Suprapubic skin (tissue), 3 donors: ENCODE results near the gene KIF3C.

Source experiments
- EP300 ChIP-seq: sonication (generic); formaldehyde crosslinking; IDR thresholded peaks from one replicate; pipeline ENCODE4 v1.6.1; 2017; ENCODE audit warnings: antibody characterized with exemption
- TF ChIP-seq, protein P1 (sequence below), 2 donors: fragments of 200-600 bp in 1 of 2; fragments of 450-650 bp in 1 of 2; sonication (generic) in 1 of 2; IDR thresholded peaks; one replicate each; pipeline ENCODE4 v1.5.1; 2016 to 2019; ENCODE audit warnings: antibody characterized with exemption in 2 of 2, mild to moderate bottlenecking in 1 of 2, moderate library complexity in 1 of 2

DNA sequence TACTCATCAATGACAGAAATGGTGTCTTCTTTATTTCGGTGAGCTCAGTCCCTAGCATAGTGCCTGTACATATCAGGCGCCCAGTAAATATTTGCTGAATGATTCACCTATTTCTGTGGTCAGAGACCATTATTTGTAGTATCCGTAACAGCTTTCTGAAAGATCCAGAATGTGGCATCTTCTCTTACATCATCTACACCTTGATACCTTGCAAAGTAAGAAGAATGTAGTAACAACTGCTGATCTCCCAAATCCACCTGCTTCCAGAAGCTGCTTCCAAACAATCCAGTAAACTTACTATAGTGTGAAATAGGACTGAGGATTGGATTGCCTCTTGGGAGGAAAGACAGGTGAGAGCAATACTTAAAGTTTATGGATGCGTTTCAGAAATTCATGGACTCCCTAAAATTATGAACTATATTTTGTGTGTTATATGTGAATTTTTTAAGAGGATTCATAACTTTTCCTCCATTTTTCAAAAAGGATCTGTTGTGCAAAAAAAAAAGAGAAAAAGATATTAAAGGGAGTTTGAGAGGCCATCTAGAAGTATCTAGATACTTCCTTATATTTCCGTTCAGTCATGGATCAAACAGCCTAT lies 103.1 kb downstream of the KIF3C start:
- TF ChIP-seq, protein P1, sequence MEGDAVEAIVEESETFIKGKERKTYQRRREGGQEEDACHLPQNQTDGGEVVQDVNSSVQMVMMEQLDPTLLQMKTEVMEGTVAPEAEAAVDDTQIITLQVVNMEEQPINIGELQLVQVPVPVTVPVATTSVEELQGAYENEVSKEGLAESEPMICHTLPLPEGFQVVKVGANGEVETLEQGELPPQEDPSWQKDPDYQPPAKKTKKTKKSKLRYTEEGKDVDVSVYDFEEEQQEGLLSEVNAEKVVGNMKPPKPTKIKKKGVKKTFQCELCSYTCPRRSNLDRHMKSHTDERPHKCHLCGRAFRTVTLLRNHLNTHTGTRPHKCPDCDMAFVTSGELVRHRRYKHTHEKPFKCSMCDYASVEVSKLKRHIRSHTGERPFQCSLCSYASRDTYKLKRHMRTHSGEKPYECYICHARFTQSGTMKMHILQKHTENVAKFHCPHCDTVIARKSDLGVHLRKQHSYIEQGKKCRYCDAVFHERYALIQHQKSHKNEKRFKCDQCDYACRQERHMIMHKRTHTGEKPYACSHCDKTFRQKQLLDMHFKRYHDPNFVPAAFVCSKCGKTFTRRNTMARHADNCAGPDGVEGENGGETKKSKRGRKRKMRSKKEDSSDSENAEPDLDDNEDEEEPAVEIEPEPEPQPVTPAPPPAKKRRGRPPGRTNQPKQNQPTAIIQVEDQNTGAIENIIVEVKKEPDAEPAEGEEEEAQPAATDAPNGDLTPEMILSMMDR (IDR thresholded peaks at IDR 0.05): no peak
- TF ChIP-seq EP300: no peak
